Right lobe of liver (tissue), 6 donors: ENCODE measurements around the gene HK1. TPM values are rescaled to one million over a fixed set of nuclear protein-coding genes. Genes with fewer than 3 reads are reported as not detected.

Experiments
- ATAC-seq, 4 donors: fragments of 200-7000 bp; cut with Tn5 transposase; one replicate each; pipeline ENCODE4 v1.9.1; 2020; ENCODE audit warnings: mild to moderate bottlenecking in 4 of 4, moderate library complexity in 4 of 4
- DNase-seq, 3 donors: peaks; one replicate each; pipeline ENCODE4 v3.0.0-alpha.2; 2020
- H3K27ac ChIP-seq, 3 donors: fragments of 200-600 bp; one replicate each; pipeline ENCODE4 v1.8.0; 2022
- H3K27me3 ChIP-seq, 2 donors: fragments of 200-600 bp; one replicate each; pipeline ENCODE4 v1.8.0; 2022
- H3K36me3 ChIP-seq, 4 donors: fragments of 200-600 bp; sonication (generic) in 1 of 4; one replicate each; pipeline versions ENCODE4 v1.5.1 to v1.8.0; 2017 to 2022; ENCODE audit warnings: control low read depth in 1 of 4
- H3K4me1 ChIP-seq, 4 donors: fragments of 200-600 bp; sonication (generic) in 1 of 4; one replicate each; pipeline versions ENCODE4 v1.5.1 to v1.8.0; 2017 to 2022; ENCODE audit warnings: control low read depth in 1 of 4
- H3K4me3 ChIP-seq, 3 donors: fragments of 200-600 bp; one replicate each; pipeline ENCODE4 v1.8.0; 2022
- H3K9me3 ChIP-seq, 4 donors: fragments of 200-600 bp; sonication (generic) in 1 of 4; one replicate each; pipeline versions ENCODE4 v1.5.1 to v1.8.0; 2017 to 2022; ENCODE audit warnings: control low read depth in 1 of 4
- POLR2A ChIP-seq: fragments of 450-650 bp; IDR thresholded peaks from one replicate; pipeline ENCODE4 v1.6.1; 2017; ENCODE audit warnings: antibody characterized with exemption, mild to moderate bottlenecking
- WGBS: methylation state at CpG from one replicate; pipeline ENCODE4 v1.1.6; 2018; ENCODE audit warnings: low coverage, low lambda C conversion rate; ENCODE audit not compliant: insufficient coverage; ENCODE audit errors: missing lambda C conversion rate; 5-methylcytosine and 5-hydroxymethylcytosine counted together
- intact Hi-C, 2 donors: fragments of 100-400 bp; cut with DNase I; formaldehyde crosslinking; loops; one replicate each; pipeline versions ENCODE4 v1.11.2 to v1.14.1; 2022
- total RNA-seq, 6 experiments: library from RNA; depleted of rRNA in 2 of 6; stranded (reverse); fragments of >200 nt in 2 of 6; fragmentation: NEBNext Ultra II Directional in 3 of 6; extraction: Animal tissue kit (Norgen Biotek cat#: 25700) in 3 of 6; gene quantifications; one replicate each; pipeline versions ENCODE4 v1.1.0 to v1.2.4, GENCODE V29; 2016 to 2023
- TF ChIP-seq, protein P1 (sequence below), 4 donors: fragments of 200-600 bp in 3 of 4; fragments of 450-650 bp in 1 of 4; IDR thresholded peaks; one replicate each; pipeline versions ENCODE4 v1.5.1 to v1.8.0; 2016 to 2022; ENCODE audit warnings: antibody characterized with exemption in 4 of 4, mild to moderate bottlenecking in 2 of 4
- donor health status: DM: no; HTN: yes; CAD: no.
- donor health status: DM: no; HTN: no; CAD: no.
- donor health status: DM: no; HTN: no; CAD: no.
- donor health status: DM: no; HTN: yes; CAD: no.
- donor health status: DM: no; HTN: yes; CAD: no.

Gene HK1
- total RNA-seq, 6 experiments from 2014 or later = 4.2 to 28.0 (median 7.2) TPM

DNA sequence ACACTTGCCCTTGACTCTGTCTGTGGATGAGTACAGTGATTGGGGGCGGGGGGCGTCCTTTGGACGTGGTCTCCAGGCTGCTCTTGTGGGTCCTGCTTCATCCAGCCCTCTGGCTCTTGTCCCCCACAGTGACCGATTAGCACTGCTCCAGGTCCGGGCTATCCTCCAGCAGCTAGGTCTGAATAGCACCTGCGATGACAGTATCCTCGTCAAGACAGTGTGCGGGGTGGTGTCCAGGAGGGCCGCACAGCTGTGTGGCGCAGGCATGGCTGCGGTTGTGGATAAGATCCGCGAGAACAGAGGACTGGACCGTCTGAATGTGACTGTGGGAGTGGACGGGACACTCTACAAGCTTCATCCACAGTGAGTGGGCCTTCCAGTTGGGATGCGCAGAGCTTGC, 120.2 kb downstream of the HK1 start:
- no peak overlapping the region for H3K4me3 ChIP-seq
- H3K9me3 ChIP-seq = no peaks in the 10 kb centered on the region
- H3K36me3 ChIP-seq = no peaks in the 10 kb centered on the region
- DNase-seq (peak in 1 of 3 donors; percentile 18), ATAC-seq (peak in 1 of 4 donors; percentile 6)
- no peak overlapping the region for H3K27ac ChIP-seq
- TF ChIP-seq POLR2A = no peak
- TF ChIP-seq, protein P1, sequence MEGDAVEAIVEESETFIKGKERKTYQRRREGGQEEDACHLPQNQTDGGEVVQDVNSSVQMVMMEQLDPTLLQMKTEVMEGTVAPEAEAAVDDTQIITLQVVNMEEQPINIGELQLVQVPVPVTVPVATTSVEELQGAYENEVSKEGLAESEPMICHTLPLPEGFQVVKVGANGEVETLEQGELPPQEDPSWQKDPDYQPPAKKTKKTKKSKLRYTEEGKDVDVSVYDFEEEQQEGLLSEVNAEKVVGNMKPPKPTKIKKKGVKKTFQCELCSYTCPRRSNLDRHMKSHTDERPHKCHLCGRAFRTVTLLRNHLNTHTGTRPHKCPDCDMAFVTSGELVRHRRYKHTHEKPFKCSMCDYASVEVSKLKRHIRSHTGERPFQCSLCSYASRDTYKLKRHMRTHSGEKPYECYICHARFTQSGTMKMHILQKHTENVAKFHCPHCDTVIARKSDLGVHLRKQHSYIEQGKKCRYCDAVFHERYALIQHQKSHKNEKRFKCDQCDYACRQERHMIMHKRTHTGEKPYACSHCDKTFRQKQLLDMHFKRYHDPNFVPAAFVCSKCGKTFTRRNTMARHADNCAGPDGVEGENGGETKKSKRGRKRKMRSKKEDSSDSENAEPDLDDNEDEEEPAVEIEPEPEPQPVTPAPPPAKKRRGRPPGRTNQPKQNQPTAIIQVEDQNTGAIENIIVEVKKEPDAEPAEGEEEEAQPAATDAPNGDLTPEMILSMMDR (IDR thresholded peaks at IDR 0.05) = no peak
- intact Hi-C loops = no loop called here
- 83% methylated on average over 4 of the region's 16 CpGs for WGBS
- H3K27me3 ChIP-seq = no peaks in the 10 kb centered on the region
- no peaks in the 10 kb centered on the region for H3K4me1 ChIP-seq

DNA sequence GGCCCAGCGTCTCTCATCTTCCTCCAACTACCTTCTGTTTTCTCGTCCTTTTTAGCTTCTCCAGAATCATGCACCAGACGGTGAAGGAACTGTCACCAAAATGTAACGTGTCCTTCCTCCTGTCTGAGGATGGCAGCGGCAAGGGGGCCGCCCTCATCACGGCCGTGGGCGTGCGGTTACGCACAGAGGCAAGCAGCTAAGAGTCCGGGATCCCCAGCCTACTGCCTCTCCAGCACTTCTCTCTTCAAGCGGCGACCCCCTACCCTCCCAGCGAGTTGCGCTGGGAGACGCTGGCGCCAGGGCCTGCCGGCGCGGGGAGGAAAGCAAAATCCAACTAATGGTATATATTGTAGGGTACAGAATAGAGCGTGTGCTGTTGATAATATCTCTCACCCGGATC, 122.6 kb downstream of the HK1 start:
- H3K9me3 ChIP-seq = no peaks in the 10 kb centered on the region
- peak in 1 of 3 donors; percentile 36 for DNase-seq
- intact Hi-C loops = no loop called here
- no peaks in the 10 kb centered on the region for H3K36me3 ChIP-seq
- no peak for ATAC-seq
- no peak overlapping the region for H3K27ac ChIP-seq
- TF ChIP-seq, protein P1 (IDR thresholded peaks at IDR 0.05) = no peak
- no peak for TF ChIP-seq POLR2A
- no peak overlapping the region for H3K4me3 ChIP-seq
- H3K27me3 ChIP-seq = no peaks in the 10 kb centered on the region
- H3K4me1 ChIP-seq = no peaks in the 10 kb centered on the region
- 75% methylated on average over 11 of the region's 23 CpGs for WGBS

DNA sequence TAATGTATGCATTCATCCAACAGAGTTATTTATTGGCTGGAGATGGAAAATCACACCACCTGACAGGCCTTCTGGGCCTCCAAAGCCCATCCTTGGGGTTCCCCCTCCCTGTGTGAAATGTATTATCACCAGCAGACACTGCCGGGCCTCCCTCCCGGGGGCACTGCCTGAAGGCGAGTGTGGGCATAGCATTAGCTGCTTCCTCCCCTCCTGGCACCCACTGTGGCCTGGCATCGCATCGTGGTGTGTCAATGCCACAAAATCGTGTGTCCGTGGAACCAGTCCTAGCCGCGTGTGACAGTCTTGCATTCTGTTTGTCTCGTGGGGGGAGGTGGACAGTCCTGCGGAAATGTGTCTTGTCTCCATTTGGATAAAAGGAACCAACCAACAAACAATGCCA, 123.1 kb downstream of the HK1 start:
- WGBS = no CpG with 5 or more reads among the region's 11 CpGs
- intact Hi-C loops = no loop called here
- H3K36me3 ChIP-seq = no peaks in the 10 kb centered on the region

DNA sequence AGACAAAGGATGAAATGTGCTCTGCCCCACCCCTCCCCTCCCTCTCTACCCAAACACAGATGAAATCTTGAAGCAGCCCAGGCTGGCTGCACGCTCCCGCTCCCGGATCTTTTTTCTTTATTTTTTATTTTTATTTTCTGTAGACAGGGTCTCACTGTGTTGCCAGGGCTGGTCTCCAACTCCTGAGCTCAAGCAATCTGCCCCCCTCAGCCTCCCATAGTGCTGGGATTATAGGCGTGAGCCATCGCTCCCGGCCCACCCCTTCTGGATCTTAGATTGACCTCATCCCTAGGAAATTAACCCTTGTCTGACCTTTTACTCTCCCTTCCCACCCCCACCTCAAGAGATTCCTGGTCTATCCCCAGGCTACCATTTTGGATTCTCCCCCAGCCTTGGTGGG, 124.1 kb downstream of the HK1 start:
- ATAC-seq = no peak
- 73% methylated on average over 6 of the region's 6 CpGs for WGBS

More for the DNA sequence above, 123.1 kb downstream of the HK1 start:
- no peaks in the 10 kb centered on the region for H3K27me3 ChIP-seq
- H3K4me1 ChIP-seq = no peaks in the 10 kb centered on the region
- no peak overlapping the region for H3K4me3 ChIP-seq
- H3K9me3 ChIP-seq = no peaks in the 10 kb centered on the region
- no peak for ATAC-seq
- TF ChIP-seq POLR2A = no peak
- TF ChIP-seq, protein P1 (IDR thresholded peaks at IDR 0.05) = no peak
- no peak overlapping the region for H3K27ac ChIP-seq
- DNase-seq = peak in 1 of 3 donors; percentile 53

More for the DNA sequence above, 124.1 kb downstream of the HK1 start:
- H3K4me1 ChIP-seq = no peaks in the 10 kb centered on the region
- H3K27me3 ChIP-seq = no peaks in the 10 kb centered on the region
- intact Hi-C loops = no loop called here
- DNase-seq = peak in 1 of 3 donors; percentile 19
- no peaks in the 10 kb centered on the region for H3K36me3 ChIP-seq
- no peaks in the 10 kb centered on the region for H3K9me3 ChIP-seq
- no peak overlapping the region for H3K27ac ChIP-seq
- TF ChIP-seq POLR2A = no peak
- TF ChIP-seq, protein P1 (IDR thresholded peaks at IDR 0.05) = no peak
- no peak overlapping the region for H3K4me3 ChIP-seq
